GM19324 (cell line): Measurements from ENCODE around the gene APC2.

Experiments used
- ATAC-seq: cut with Tn5 transposase; IDR thresholded peaks from one replicate; pipeline ENCODE4 v1.9.1; 2021; ENCODE audit warnings: mild to moderate bottlenecking, moderate library complexity; ENCODE audit not compliant: unreplicated experiment, low FRiP score

The APC2 gene

DNA sequence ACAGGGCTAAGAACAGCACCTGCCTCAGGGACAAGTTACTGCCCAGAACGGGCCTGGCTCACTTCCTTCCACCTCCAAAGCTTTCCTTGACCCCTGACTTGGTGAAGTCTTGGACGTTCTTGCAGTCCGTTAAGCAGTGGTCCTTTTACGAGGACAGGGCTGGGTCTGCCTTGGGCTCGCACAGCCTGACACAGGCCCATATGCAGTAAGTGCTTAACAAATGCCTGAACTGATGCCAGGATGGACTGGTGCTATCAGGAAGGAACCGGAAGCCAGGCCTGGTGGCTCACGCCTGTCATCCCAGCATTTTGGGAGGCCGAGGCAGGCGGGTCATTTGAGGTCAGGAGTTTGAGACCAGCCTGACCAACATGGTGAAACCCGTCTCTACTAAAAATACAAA is 72.1 kb downstream of the APC2 start:
- ATAC-seq = no peak

DNA sequence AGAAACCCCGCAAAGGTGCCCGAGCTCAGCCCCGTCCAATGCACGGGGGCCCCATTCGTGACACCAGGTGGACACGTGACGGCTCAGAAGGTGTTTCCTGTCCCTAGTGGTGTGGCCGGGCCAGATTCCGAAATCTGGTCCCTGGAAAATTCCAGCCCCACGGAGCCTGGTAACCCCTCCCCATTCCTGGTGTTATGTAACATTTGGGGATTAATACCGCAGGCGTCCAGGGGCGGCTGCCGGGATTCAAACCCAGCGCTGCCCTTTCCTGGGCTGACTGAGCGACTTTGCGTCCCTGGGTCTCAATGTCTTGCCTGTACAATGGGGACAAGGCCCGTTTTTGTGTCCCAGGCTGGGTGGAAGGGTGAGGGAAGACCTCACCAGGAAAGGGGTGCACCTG is 72.9 kb downstream of the APC2 start:
- ATAC-seq = no peak
